H9 (cell line): Measurements from ENCODE around the gene HOXA1. TPM values are rescaled to one million over a fixed set of nuclear protein-coding genes. Genes with fewer than 3 reads are reported as not detected.

Experiments used
- DNase-seq: peaks from one replicate; pipeline ENCODE4 v3.0.0-alpha.2; 2017
- H2AFZ ChIP-seq: one replicate; pipeline ENCODE4 v1.6.1; 2013; ENCODE audit warnings: mild to moderate bottlenecking, low read length, control low read depth, moderate library complexity
- H2AK5ac ChIP-seq: 2 replicates; pipeline ENCODE4 v1.6.1; 2013; ENCODE audit warnings: low read length, control low read depth, mixed read lengths; ENCODE audit not compliant: insufficient read length
- H2BK120ac ChIP-seq: one replicate; pipeline ENCODE4 v1.6.1; 2013; ENCODE audit warnings: low read depth, mild to moderate bottlenecking, low read length, control low read depth, inconsistent platforms; ENCODE audit not compliant: poor library complexity, severe bottlenecking
- H2BK12ac ChIP-seq: 2 replicates; pipeline ENCODE4 v1.6.1; 2013; ENCODE audit warnings: low read length, control low read depth, mixed read lengths, low read depth; ENCODE audit not compliant: insufficient read length
- H2BK15ac ChIP-seq: 2 replicates; pipeline ENCODE4 v1.6.1; 2013; ENCODE audit warnings: low read depth, low read length, control low read depth
- H2BK20ac ChIP-seq: one replicate; pipeline ENCODE4 v1.6.1; 2013; ENCODE audit warnings: low read depth, mild to moderate bottlenecking, low read length, control low read depth, inconsistent platforms; ENCODE audit not compliant: poor library complexity, severe bottlenecking
- H2BK5ac ChIP-seq: 2 replicates; pipeline ENCODE4 v1.6.1; 2013; ENCODE audit warnings: low read length, control low read depth, mixed read lengths; ENCODE audit not compliant: insufficient read length
- H3K14ac ChIP-seq: 2 replicates; pipeline ENCODE4 v1.6.1; 2013; ENCODE audit warnings: low read length, control low read depth; ENCODE audit not compliant: insufficient read depth
- H3K18ac ChIP-seq: 2 replicates; pipeline ENCODE4 v1.6.1; 2013; ENCODE audit warnings: low read depth, mild to moderate bottlenecking, mixed read lengths, low read length, control low read depth; ENCODE audit not compliant: insufficient read length
- H3K23ac ChIP-seq: 2 replicates; pipeline ENCODE4 v1.6.1; 2013; ENCODE audit warnings: low read length, control low read depth, mixed read lengths, low read depth; ENCODE audit not compliant: insufficient read length
- H3K23me2 ChIP-seq: 2 replicates; pipeline ENCODE4 v1.6.1; 2013; ENCODE audit warnings: low read depth, mild to moderate bottlenecking, mixed read lengths, low read length, control low read depth; ENCODE audit not compliant: insufficient read length, poor library complexity, severe bottlenecking
- H3K27ac ChIP-seq: 2 replicates; pipeline ENCODE4 v1.5.1; 2013; ENCODE audit warnings: low read length, control low read depth, mixed read lengths, low read depth; ENCODE audit not compliant: insufficient read length
- H3K27me3 ChIP-seq: 2 replicates; pipeline ENCODE4 v1.6.1; 2013; ENCODE audit warnings: low read length, control low read depth, inconsistent platforms; ENCODE audit not compliant: insufficient read depth
- H3K4ac ChIP-seq: 2 replicates; pipeline ENCODE4 v1.6.1; 2013; ENCODE audit warnings: low read depth, mild to moderate bottlenecking, control low read depth, inconsistent platforms, low read length, moderate library complexity
- H3K4me1 ChIP-seq: 2 replicates; pipeline ENCODE4 v1.6.1; 2013; ENCODE audit warnings: low read length, control low read depth, inconsistent platforms; ENCODE audit not compliant: insufficient read depth
- H3K4me2 ChIP-seq: 2 replicates; pipeline ENCODE4 v1.6.1; 2013; ENCODE audit warnings: low read length, control low read depth, mixed read lengths; ENCODE audit not compliant: insufficient read length, insufficient read depth
- H3K56ac ChIP-seq: 2 replicates; pipeline ENCODE4 v1.6.1; 2013; ENCODE audit warnings: low read depth, mild to moderate bottlenecking, mixed read lengths, low read length, control low read depth; ENCODE audit not compliant: insufficient read length
- H3K79me1 ChIP-seq: 2 replicates; pipeline ENCODE4 v1.6.1; 2013; ENCODE audit warnings: low read depth, mild to moderate bottlenecking, moderate library complexity, low read length, control low read depth, inconsistent platforms; ENCODE audit not compliant: insufficient read depth, poor library complexity, severe bottlenecking
- H3K79me2 ChIP-seq: 2 replicates; pipeline ENCODE4 v1.6.1; 2013; ENCODE audit warnings: low read length, control low read depth, inconsistent platforms; ENCODE audit not compliant: insufficient read depth
- H3K9ac ChIP-seq: 2 replicates; pipeline ENCODE4 v1.6.1; 2013; ENCODE audit warnings: low read length, control low read depth, mixed read lengths; ENCODE audit not compliant: insufficient read length; ENCODE audit errors: extremely low read depth
- H3K9me3 ChIP-seq: one replicate; pipeline ENCODE4 v1.6.1; 2013; ENCODE audit warnings: low read depth, low read length, inconsistent platforms; ENCODE audit not compliant: control insufficient read depth
- H3T11ph ChIP-seq: one replicate; pipeline ENCODE4 v1.6.1; 2013; ENCODE audit warnings: mild to moderate bottlenecking, low read length, control low read depth, inconsistent platforms
- H4K20me1 ChIP-seq: one replicate; pipeline ENCODE4 v1.6.1; 2013; ENCODE audit not compliant: control insufficient read depth, insufficient read length, insufficient read depth
- H4K5ac ChIP-seq: 2 replicates; pipeline ENCODE4 v1.6.1; 2013; ENCODE audit warnings: low read depth, mild to moderate bottlenecking, mixed read lengths, low read length, control low read depth; ENCODE audit not compliant: insufficient read length
- H4K8ac ChIP-seq: replicated peaks from 2 replicates; pipeline ENCODE4 v1.6.1; 2013; ENCODE audit warnings: low read length, control low read depth, mixed read lengths, low read depth; ENCODE audit not compliant: insufficient read length
- H4K91ac ChIP-seq: 2 replicates; pipeline ENCODE4 v1.6.1; 2013; ENCODE audit warnings: low read depth, mild to moderate bottlenecking, moderate library complexity, mixed read lengths, low read length, control low read depth; ENCODE audit not compliant: insufficient read length
- H3K27ac Mint-ChIP-seq, 3 experiments: 2 replicates in 2 of 3; 3 replicates in 1 of 3; pipeline ENCODE4 v1.8.0; 2020 to 2021; ENCODE audit warnings: mixed read lengths in 3 of 3, mild to moderate bottlenecking in 1 of 3, moderate library complexity in 1 of 3
- H3K27me3 Mint-ChIP-seq: 2 replicates; pipeline ENCODE4 v1.8.0; 2021; ENCODE audit warnings: low read depth, mild to moderate bottlenecking, moderate library complexity, mixed read lengths
- H3K36me3 Mint-ChIP-seq, 3 experiments: 2 replicates in 2 of 3; 3 replicates in 1 of 3; pipeline ENCODE4 v1.8.0; 2020 to 2021; ENCODE audit warnings: low read depth in 3 of 3, mixed read lengths in 3 of 3; ENCODE audit not compliant: insufficient read depth in 1 of 3
- H3K4me1 Mint-ChIP-seq, 2 experiments: 2 replicates each; pipeline ENCODE4 v1.8.0; 2020; ENCODE audit warnings: mixed read lengths in 2 of 2
- H3K4me3 Mint-ChIP-seq, 2 experiments: 2 replicates in 1 of 2; 3 replicates in 1 of 2; pipeline ENCODE4 v1.8.0; 2020 to 2021; ENCODE audit warnings: mild to moderate bottlenecking in 2 of 2, mixed read lengths in 2 of 2, moderate library complexity in 1 of 2
- H3K9me3 Mint-ChIP-seq, 2 experiments: 2 replicates in 1 of 2; 3 replicates in 1 of 2; pipeline ENCODE4 v1.8.0; 2020; ENCODE audit warnings: mild to moderate bottlenecking in 2 of 2, mixed read lengths in 2 of 2, moderate library complexity in 1 of 2
- CTCF ChIP-seq: fragments of 200-600 bp; sonication (generic); conservative IDR thresholded peaks from 3 replicates; pipeline ENCODE4 v1.8.0; 2021; ENCODE audit warnings: antibody characterized with exemption, mild to moderate bottlenecking
- WGBS: extraction: QIAGEN DNeasy Blood & Tissue Kit; methylation state at CpG from one replicate; pipeline ENCODE4 v1.1.7; 2013; ENCODE audit warnings: missing lambda C conversion rate, low lambda C conversion rate, mixed read lengths; ENCODE audit not compliant: insufficient read length; ENCODE audit errors: extremely low coverage; 5-methylcytosine and 5-hydroxymethylcytosine counted together
- total RNA-seq: library from RNA; stranded (reverse); gene quantifications from 2 replicates; pipeline ENCODE4 v1.2.1, GENCODE V29; 2021

HOXA1 gene
- total RNA-seq, 1 experiment from 2014 or later, result not detected

GRCh38 chr7:27128776-27129728 lies 33.3 kb upstream of the HOXA1 start:
- no peaks in the 10 kb centered on the region; a peak in 1 of 7 replicates for H3K36me3 Mint-ChIP-seq
- Histone ChIP-seq H2BK20ac (no peak overlapping the region), H3K4ac (no peak overlapping the region), H3K27ac (no peak overlapping the region), H3K23ac (no peak overlapping the region), H2BK15ac (no peak overlapping the region), H3K4me2 (no peak overlapping the region), H3K27me3 (peaks cover 95% of the 10 kb centered on the region), H2BK120ac (no peak overlapping the region), H4K20me1 (peaks cover 3% of the 10 kb centered on the region), H4K8ac (no peak overlapping the region), H2BK12ac (no peak overlapping the region), H3K9me3 (no peaks in the 10 kb centered on the region), H3K18ac (no peak overlapping the region), H3K56ac (no peak overlapping the region), H2AK5ac (no peak overlapping the region), H3K79me2 (no peaks in the 10 kb centered on the region), H3K14ac (no peak overlapping the region), H2BK5ac (no peak overlapping the region), H3K23me2 (no peaks in the 10 kb centered on the region), H3K9ac (no peak overlapping the region), H3K79me1 (no peaks in the 10 kb centered on the region), H4K91ac (no peak overlapping the region), H3K4me1 (no peaks in the 10 kb centered on the region), H3T11ph (no peak overlapping the region), H4K5ac (no peak overlapping the region), H2AFZ (no peak overlapping the region)
- H3K9me3 Mint-ChIP-seq, result peaks cover 4 to 11% of the 10 kb centered on the region in 2 experiments; a peak in 3 of 5 replicates
- no peak overlapping the region for H3K4me3 Mint-ChIP-seq
- no peak for DNase-seq
- H3K27me3 Mint-ChIP-seq, result peaks cover 97% of the 10 kb centered on the region
- peaks cover 0 to 6% of the 10 kb centered on the region in 2 experiments; a peak in 1 of 4 replicates for H3K4me1 Mint-ChIP-seq
- TF ChIP-seq CTCF, result no peak
- WGBS, result no CpG with 5 or more reads among the region's 28 CpGs
- H3K27ac Mint-ChIP-seq, result no peak overlapping the region
